A673 (cell line): Measurements from ENCODE around the gene TRPV4. TPM values are rescaled to one million over a fixed set of nuclear protein-coding genes. Genes with fewer than 3 reads are reported as not detected.

ENCODE experiments used
- BruUV-seq: library from RNA; stranded (reverse); fragments of 400-500 nt; replicated peaks from 2 replicates; lab custom pipeline; 2021; lab: Mats Ljungman, UMichigan
- CTCF ChIA-PET: fragments of 300-600 bp; sonication (Branson Sonifier 250); formaldehyde crosslinking; loops from one replicate; lab custom pipeline; 2022; ENCODE audit warnings: antibody characterized with exemption; lab: Charles Lee
- POLR2A ChIA-PET: fragments of 300-600 bp; sonication (Branson Sonifier 250); formaldehyde crosslinking; loops from one replicate; lab custom pipeline; 2022; ENCODE audit warnings: antibody characterized with exemption; ENCODE audit not compliant: low non-redundant PET; lab: Charles Lee
- DNase-seq: peaks from one replicate; pipeline ENCODE4 v3.0.0-alpha.2; 2015; ENCODE audit warnings: low spot score
- H3K27ac ChIP-seq: fragments of 200-600 bp; sonication (generic); 2 replicates; pipeline ENCODE4 v1.5.1; 2016; ENCODE audit warnings: mixed run types, low read depth, mild to moderate bottlenecking, mixed read lengths, antibody characterized with exemption, low read length; ENCODE audit not compliant: poor library complexity, severe bottlenecking
- H3K27me3 ChIP-seq: fragments of 200-600 bp; sonication (generic); replicated peaks from 2 replicates; pipeline ENCODE4 v1.6.1; 2017; ENCODE audit warnings: mixed run types, low read depth, mild to moderate bottlenecking, mixed read lengths, antibody characterized with exemption, low read length; ENCODE audit not compliant: insufficient read depth, poor library complexity
- H3K36me3 ChIP-seq: fragments of 200-600 bp; sonication (generic); 2 replicates; pipeline ENCODE4 v1.6.1; 2016; ENCODE audit warnings: mixed run types, mild to moderate bottlenecking, mixed read lengths, antibody characterized with exemption, low read length; ENCODE audit not compliant: insufficient read depth, poor library complexity, severe bottlenecking
- H3K4me1 ChIP-seq: fragments of 200-600 bp; sonication (generic); 2 replicates; pipeline ENCODE4 v1.6.1; 2017; ENCODE audit warnings: mixed run types, mild to moderate bottlenecking, mixed read lengths, antibody characterized with exemption, low read length; ENCODE audit not compliant: insufficient read depth, poor library complexity, severe bottlenecking
- H3K4me3 ChIP-seq: fragments of 200-600 bp; sonication (generic); 2 replicates; pipeline ENCODE4 v1.5.1; 2016; ENCODE audit warnings: low read depth, mixed run types, mild to moderate bottlenecking, mixed read lengths, low read length; ENCODE audit not compliant: poor library complexity, severe bottlenecking
- H3K9me3 ChIP-seq: fragments of 200-600 bp; sonication (generic); 2 replicates; pipeline ENCODE4 v1.6.1; 2016; ENCODE audit warnings: mixed run types, low read depth, mild to moderate bottlenecking, mixed read lengths, antibody characterized with exemption, low read length; ENCODE audit not compliant: poor library complexity, severe bottlenecking
- EZH2 ChIP-seq: fragments of 200-600 bp; sonication (generic); IDR thresholded peaks from 2 replicates; pipeline ENCODE4 v1.6.1; 2017; ENCODE audit warnings: borderline replicate concordance, low read depth, mild to moderate bottlenecking, mixed read lengths, antibody characterized with exemption, low read length; ENCODE audit not compliant: poor library complexity, severe bottlenecking
- intact Hi-C: fragments of 100-400 bp; cut with micrococcal nuclease; formaldehyde crosslinking; loops from one replicate; pipeline ENCODE4 v1.10.0; 2022; ENCODE audit not compliant: unreplicated experiment
- total RNA-seq: library from RNA; stranded (reverse); gene quantifications from 2 replicates; pipeline ENCODE4 v1.2.3, GENCODE V29; 2021
- TF ChIP-seq, protein P1 (sequence below): fragments of 300-800, 200-600 bp; sonication (generic); conservative IDR thresholded peaks from 2 replicates; pipeline ENCODE4 v1.5.1; 2017; ENCODE audit warnings: low read depth, mild to moderate bottlenecking, antibody characterized with exemption, low read length, moderate library complexity, mixed read lengths

The TRPV4 gene
- total RNA-seq, 1 experiment from 2014 or later = 0.11 TPM

DNA sequence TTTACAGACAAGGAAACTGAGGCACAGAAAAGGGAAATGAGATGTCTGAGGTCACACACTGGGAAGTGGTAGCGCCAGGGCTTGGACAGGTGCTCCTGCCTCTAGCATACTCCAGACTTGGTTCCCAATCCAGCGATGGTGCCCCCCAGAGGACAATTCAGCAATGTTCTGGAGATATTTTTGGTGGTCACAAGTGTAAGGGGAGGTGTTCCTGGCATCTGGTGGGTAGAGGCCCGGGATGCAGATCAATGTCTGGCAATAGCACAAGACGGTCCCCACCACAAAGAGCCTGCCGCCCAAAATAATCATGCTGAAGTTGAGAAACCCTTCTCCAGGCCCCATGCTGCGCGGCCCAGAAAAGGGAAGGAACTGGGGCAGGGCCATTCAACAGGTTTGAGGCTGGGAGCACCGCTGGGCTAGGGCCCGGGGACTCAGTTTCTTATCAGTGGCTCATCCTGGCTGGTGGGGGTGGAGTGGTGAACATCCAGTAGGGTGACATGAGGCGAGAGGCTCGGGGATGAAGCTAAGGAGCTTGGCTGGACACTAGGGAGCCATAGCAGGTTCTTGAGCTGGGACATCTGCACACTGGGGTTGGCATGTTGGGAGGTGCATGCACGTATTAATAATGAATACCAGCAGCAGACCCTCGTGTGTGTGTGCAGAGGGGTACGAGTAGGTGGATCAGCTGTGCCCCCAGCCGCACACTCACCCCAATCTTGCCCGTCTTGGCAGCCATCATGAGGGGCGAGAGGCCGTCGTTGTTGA, 35.1 kb downstream of the TRPV4 start:
- TF ChIP-seq EZH2 = no peak
- TF ChIP-seq, protein P1, sequence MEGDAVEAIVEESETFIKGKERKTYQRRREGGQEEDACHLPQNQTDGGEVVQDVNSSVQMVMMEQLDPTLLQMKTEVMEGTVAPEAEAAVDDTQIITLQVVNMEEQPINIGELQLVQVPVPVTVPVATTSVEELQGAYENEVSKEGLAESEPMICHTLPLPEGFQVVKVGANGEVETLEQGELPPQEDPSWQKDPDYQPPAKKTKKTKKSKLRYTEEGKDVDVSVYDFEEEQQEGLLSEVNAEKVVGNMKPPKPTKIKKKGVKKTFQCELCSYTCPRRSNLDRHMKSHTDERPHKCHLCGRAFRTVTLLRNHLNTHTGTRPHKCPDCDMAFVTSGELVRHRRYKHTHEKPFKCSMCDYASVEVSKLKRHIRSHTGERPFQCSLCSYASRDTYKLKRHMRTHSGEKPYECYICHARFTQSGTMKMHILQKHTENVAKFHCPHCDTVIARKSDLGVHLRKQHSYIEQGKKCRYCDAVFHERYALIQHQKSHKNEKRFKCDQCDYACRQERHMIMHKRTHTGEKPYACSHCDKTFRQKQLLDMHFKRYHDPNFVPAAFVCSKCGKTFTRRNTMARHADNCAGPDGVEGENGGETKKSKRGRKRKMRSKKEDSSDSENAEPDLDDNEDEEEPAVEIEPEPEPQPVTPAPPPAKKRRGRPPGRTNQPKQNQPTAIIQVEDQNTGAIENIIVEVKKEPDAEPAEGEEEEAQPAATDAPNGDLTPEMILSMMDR = peak; percentile 51
- POLR2A ChIA-PET = no interaction called here
- H3K9me3 ChIP-seq = no peaks in the 10 kb centered on the region
- intact Hi-C loops = no loop called here
- no peaks in the 10 kb centered on the region for H3K4me1 ChIP-seq
- H3K27me3 ChIP-seq = no peaks in the 10 kb centered on the region
- CTCF ChIA-PET = no interaction called here
- BruUV-seq = no TSS peak
- H3K27ac ChIP-seq = no peak overlapping the region
- H3K4me3 ChIP-seq = no peak overlapping the region
- no peaks in the 10 kb centered on the region for H3K36me3 ChIP-seq
- peak; percentile 38 for DNase-seq

DNA sequence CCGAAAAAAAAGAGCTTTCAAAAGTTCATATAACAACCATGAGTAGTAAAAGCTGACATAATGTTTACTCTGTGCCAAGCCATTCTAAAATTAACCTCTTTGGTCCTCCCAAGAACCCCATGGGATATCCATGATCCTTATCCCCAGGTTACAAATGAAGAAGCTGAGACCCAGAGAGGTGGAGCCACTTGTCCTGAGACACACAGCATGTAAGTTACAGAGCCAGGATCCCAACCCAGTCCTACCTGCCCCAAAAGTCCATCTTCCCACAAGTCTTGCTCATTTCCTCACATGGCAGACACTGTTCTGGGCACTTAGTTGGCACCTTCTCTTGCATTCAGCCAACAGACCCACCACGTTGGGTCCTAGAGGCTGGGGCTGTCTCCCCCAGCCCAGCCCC, 37.1 kb downstream of the TRPV4 start:
- Histone ChIP-seq H3K4me1 (no peaks in the 10 kb centered on the region), H3K4me3 (no peak overlapping the region), H3K27me3 (no peaks in the 10 kb centered on the region), H3K27ac (no peak overlapping the region), H3K36me3 (no peaks in the 10 kb centered on the region), H3K9me3 (no peaks in the 10 kb centered on the region)
- TF ChIP-seq EZH2 = no peak
- TF ChIP-seq, protein P1 = no peak
- CTCF ChIA-PET = no interaction called here
- no TSS peak for BruUV-seq
- POLR2A ChIA-PET = no interaction called here
- intact Hi-C loops = no loop called here
- DNase-seq = no peak

DNA sequence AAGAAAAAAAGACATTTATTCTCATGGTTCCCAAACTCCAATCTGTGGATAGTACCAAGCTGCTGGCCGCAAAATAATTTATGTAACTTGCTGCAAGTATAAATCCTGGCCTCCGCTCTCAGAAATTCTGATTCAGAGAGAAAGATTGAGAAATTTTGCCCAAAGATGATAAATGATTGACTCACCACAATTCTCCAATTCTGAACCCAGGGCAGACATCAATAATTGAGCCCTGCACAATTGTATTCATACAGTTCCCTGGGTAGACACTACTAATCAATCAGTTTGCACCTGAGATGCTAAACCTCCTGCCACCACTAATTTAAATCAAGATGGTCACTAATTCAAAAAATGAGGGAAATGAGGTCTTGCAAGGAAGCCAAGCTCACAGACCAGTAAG, 38.2 kb downstream of the TRPV4 start:
- DNase-seq = no peak
- CTCF ChIA-PET = no interaction called here
- no TSS peak for BruUV-seq
- TF ChIP-seq, protein P1 = no peak
- TF ChIP-seq EZH2 = no peak
- Histone ChIP-seq H3K27me3 (no peaks in the 10 kb centered on the region), H3K36me3 (no peaks in the 10 kb centered on the region), H3K9me3 (no peaks in the 10 kb centered on the region), H3K27ac (no peak overlapping the region), H3K4me1 (no peaks in the 10 kb centered on the region), H3K4me3 (no peak overlapping the region)
- POLR2A ChIA-PET = no interaction called here
- intact Hi-C loops = no loop called here
